K562 (cell line): Measurements from ENCODE around the gene SCML2. TPM values are rescaled to one million over a fixed set of nuclear protein-coding genes. Genes with fewer than 3 reads are reported as not detected.

Experiments used
- BDP1 ChIP-seq: IDR thresholded peaks from 3 replicates; pipeline ENCODE4 v1.6.1; 2011; ENCODE audit not compliant: insufficient read length, insufficient read depth
- CHD2 ChIP-seq: IDR thresholded peaks from 2 replicates; pipeline ENCODE4 v1.6.1; 2011; ENCODE audit warnings: low read depth, low read length
- ELF2 ChIP-seq: fragments of 250-450 bp; sonication (Bioruptor Pico); IDR thresholded peaks from 2 replicates; pipeline ENCODE4 v1.5.0; 2021; ENCODE audit warnings: mild to moderate bottlenecking
- EWSR1 ChIP-seq: fragments of 450-650 bp; IDR thresholded peaks from 2 replicates; pipeline ENCODE4 v1.6.1; 2018; ENCODE audit warnings: borderline replicate concordance, mild to moderate bottlenecking, low read depth, moderate library complexity; ENCODE audit not compliant: partially characterized antibody
- FOXJ2 ChIP-seq: fragments of 200-800 bp; sonication (Bioruptor generic); IDR thresholded peaks from 2 replicates; pipeline ENCODE4 v1.6.1; 2016; ENCODE audit warnings: missing genetic modification characterization, missing compliant biosample characterization
- GTF2F1 ChIP-seq: IDR thresholded peaks from 2 replicates; pipeline ENCODE4 v1.6.1; 2011; ENCODE audit warnings: low read depth, low read length, improper control_type of control experiment
- JUN ChIP-seq, 2 experiments: sonication (generic) in 1 of 2; formaldehyde crosslinking in 1 of 2; IDR thresholded peaks; 2 replicates each; pipeline versions ENCODE4 v1.6.1 to v1.8.0; 2012 to 2022; ENCODE audit warnings: borderline replicate concordance in 2 of 2, mild to moderate bottlenecking in 2 of 2, improper control_type of control experiment in 1 of 2, low read depth in 1 of 2, low read length in 1 of 2, missing genetic modification reagents in 1 of 2
- KDM4B ChIP-seq, 2 experiments: fragments of 450-650 bp in 1 of 2; sonication (generic) in 1 of 2; IDR thresholded peaks; 2 replicates each; pipeline ENCODE4 v1.6.1; 2016 to 2017; ENCODE audit warnings: borderline replicate concordance in 2 of 2, antibody characterized with exemption in 1 of 2, low read depth in 1 of 2, mild to moderate bottlenecking in 1 of 2
- MNT ChIP-seq, 2 experiments: fragments of 450-650 bp; conservative IDR thresholded peaks; 2 replicates each; pipeline ENCODE4 v1.6.1; 2017; ENCODE audit warnings: mild to moderate bottlenecking in 2 of 2, moderate library complexity in 2 of 2
- PTTG1 ChIP-seq: fragments of 450-650 bp; IDR thresholded peaks from 2 replicates; pipeline ENCODE4 v1.6.1; 2016; ENCODE audit warnings: low read depth, mild to moderate bottlenecking, missing genetic modification characterization, missing compliant biosample characterization
- RB1 ChIP-seq: fragments of 450-650 bp; IDR thresholded peaks from 2 replicates; pipeline ENCODE4 v1.6.1; 2017; ENCODE audit warnings: low read depth, mild to moderate bottlenecking
- SNIP1 ChIP-seq: fragments of 450-650 bp; IDR thresholded peaks from 2 replicates; pipeline ENCODE4 v1.7.1; 2017; ENCODE audit warnings: low read depth, mild to moderate bottlenecking
- TEAD4 ChIP-seq, 2 experiments: sonication (generic) in 1 of 2; formaldehyde crosslinking in 1 of 2; IDR thresholded peaks; 2 replicates each; pipeline versions ENCODE4 v1.6.1 to v1.8.0; 2012 to 2022; ENCODE audit warnings: borderline replicate concordance in 1 of 2, inconsistent platforms in 1 of 2, low read length in 1 of 2, mild to moderate bottlenecking in 1 of 2, missing genetic modification reagents in 1 of 2
- XRCC4 ChIP-seq: IDR thresholded peaks from one replicate; pipeline ENCODE4 v1.6.1; 2011; ENCODE audit not compliant: insufficient read depth, insufficient read length; ENCODE audit errors: extremely low read depth
- ZFP30 ChIP-seq: fragments of 250-450 bp; sonication (Bioruptor Pico); IDR thresholded peaks from 2 replicates; pipeline ENCODE4 v1.8.0; 2022; ENCODE audit warnings: moderate library complexity, mild to moderate bottlenecking, inconsistent platforms, borderline replicate concordance
- ZNF253 ChIP-seq: fragments of 250-450 bp; sonication (Bioruptor Pico); conservative IDR thresholded peaks from 2 replicates; pipeline ENCODE4 v1.6.1; 2021; ENCODE audit warnings: mild to moderate bottlenecking
- ZNF507 ChIP-seq: conservative IDR thresholded peaks from 2 replicates; pipeline ENCODE4 v1.6.1; 2017; ENCODE audit warnings: missing genetic modification characterization, missing compliant biosample characterization
- polyA plus RNA-seq, 8 experiments: library from polyadenylated mRNA; depleted of rRNA in 4 of 8; stranded (reverse) in 5 of 8; unstranded in 3 of 8; fragments of >200 nt; fragmentation: Nextera tagmentation in 2 of 8; fragmentation: Illumina TruSeq in 1 of 8; extraction: Ambion mirVana in 2 of 8; extraction: Trizol in 1 of 8; gene quantifications; 2 replicates each; pipeline versions ENCODE4 v1.2.1 to v1.2.3, GENCODE V29; 2011 to 2014; ENCODE audit warnings: inconsistent platforms in 1 of 8, missing spikeins in 1 of 8
- total RNA-seq, 7 experiments: library from RNA; depleted of rRNA in 6 of 7; stranded (reverse); fragments of >200 nt in 6 of 7; fragmentation: Illumina TruSeq in 2 of 7; extraction: Trizol in 2 of 7; gene quantifications; 2 replicates each; pipeline versions ENCODE4 v1.2.1 to v1.2.3, GENCODE V29; 2011 to 2021; ENCODE audit warnings: low replicate concordance in 1 of 7
- TF ChIP-seq, protein P1 (sequence below): sonication (generic); formaldehyde crosslinking; IDR thresholded peaks from 2 replicates; pipeline ENCODE4 v1.8.0; 2022; ENCODE audit warnings: mild to moderate bottlenecking, missing genetic modification reagents
- TF ChIP-seq, protein P2 (sequence below): fragments of 250-450 bp; sonication (Bioruptor Pico); IDR thresholded peaks from 2 replicates; pipeline ENCODE4 v1.5.0; 2021
- TF ChIP-seq, protein P3 (sequence below): fragments of 450-650 bp; conservative IDR thresholded peaks from 2 replicates; pipeline ENCODE4 v1.6.1; 2016; ENCODE audit warnings: missing genetic modification characterization, low read depth, mild to moderate bottlenecking, control low read depth, missing compliant biosample characterization

The SCML2 gene
- total and polyA plus RNA-seq, 9 of the 15 experiments (the other 6 are each of a cell fraction or from before 2014, with no cell fraction given), result 15.1 to 30.8 (median 22.9) TPM

GRCh38 chrX:18272222-18272621 lies 82.3 kb downstream of the SCML2 start (continued):
- TF ChIP-seq, protein P1, sequence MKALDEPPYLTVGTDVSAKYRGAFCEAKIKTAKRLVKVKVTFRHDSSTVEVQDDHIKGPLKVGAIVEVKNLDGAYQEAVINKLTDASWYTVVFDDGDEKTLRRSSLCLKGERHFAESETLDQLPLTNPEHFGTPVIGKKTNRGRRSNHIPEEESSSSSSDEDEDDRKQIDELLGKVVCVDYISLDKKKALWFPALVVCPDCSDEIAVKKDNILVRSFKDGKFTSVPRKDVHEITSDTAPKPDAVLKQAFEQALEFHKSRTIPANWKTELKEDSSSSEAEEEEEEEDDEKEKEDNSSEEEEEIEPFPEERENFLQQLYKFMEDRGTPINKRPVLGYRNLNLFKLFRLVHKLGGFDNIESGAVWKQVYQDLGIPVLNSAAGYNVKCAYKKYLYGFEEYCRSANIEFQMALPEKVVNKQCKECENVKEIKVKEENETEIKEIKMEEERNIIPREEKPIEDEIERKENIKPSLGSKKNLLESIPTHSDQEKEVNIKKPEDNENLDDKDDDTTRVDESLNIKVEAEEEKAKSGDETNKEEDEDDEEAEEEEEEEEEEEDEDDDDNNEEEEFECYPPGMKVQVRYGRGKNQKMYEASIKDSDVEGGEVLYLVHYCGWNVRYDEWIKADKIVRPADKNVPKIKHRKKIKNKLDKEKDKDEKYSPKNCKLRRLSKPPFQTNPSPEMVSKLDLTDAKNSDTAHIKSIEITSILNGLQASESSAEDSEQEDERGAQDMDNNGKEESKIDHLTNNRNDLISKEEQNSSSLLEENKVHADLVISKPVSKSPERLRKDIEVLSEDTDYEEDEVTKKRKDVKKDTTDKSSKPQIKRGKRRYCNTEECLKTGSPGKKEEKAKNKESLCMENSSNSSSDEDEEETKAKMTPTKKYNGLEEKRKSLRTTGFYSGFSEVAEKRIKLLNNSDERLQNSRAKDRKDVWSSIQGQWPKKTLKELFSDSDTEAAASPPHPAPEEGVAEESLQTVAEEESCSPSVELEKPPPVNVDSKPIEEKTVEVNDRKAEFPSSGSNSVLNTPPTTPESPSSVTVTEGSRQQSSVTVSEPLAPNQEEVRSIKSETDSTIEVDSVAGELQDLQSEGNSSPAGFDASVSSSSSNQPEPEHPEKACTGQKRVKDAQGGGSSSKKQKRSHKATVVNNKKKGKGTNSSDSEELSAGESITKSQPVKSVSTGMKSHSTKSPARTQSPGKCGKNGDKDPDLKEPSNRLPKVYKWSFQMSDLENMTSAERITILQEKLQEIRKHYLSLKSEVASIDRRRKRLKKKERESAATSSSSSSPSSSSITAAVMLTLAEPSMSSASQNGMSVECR, result no peak
- TF ChIP-seq ZFP30 (CRISPR knock-in tag) (no peak), KDM4B (IDR thresholded peaks at IDR 0.05; ENCODE audit: borderline replicate concordance in 2 of 2, low read depth in 1 of 2) (no peak), TEAD4 (IDR thresholded peaks at IDR 0.05; ENCODE audit: low read length) (peak; percentile 27; the same call in 1 of the 2 replicates), TEAD4 (CRISPR knock-in tag; IDR thresholded peaks at IDR 0.05; ENCODE audit: borderline replicate concordance) (no peak), ELF2 (CRISPR knock-in tag) (no peak), PTTG1 (no peak), XRCC4 (no peak), FOXJ2 (no peak), JUN (IDR thresholded peaks at IDR 0.05; ENCODE audit: borderline replicate concordance, low read depth, low read length) (no peak), JUN (CRISPR knock-in tag; IDR thresholded peaks at IDR 0.05; ENCODE audit: borderline replicate concordance) (no peak), ZNF507 (tag) (no peak), RB1 (no peak), MNT (conservative IDR thresholded peaks at IDR 0.05) (peak; percentile 66 to 83), ZNF253 (no peak), BDP1 (no peak), EWSR1 (no peak), GTF2F1 (no peak), CHD2 (no peak), SNIP1 (no peak)
- TF ChIP-seq, protein P2, sequence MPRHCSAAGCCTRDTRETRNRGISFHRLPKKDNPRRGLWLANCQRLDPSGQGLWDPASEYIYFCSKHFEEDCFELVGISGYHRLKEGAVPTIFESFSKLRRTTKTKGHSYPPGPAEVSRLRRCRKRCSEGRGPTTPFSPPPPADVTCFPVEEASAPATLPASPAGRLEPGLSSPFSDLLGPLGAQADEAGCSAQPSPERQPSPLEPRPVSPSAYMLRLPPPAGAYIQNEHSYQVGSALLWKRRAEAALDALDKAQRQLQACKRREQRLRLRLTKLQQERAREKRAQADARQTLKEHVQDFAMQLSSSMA (CRISPR knock-in tag), result no peak
- TF ChIP-seq, protein P3, sequence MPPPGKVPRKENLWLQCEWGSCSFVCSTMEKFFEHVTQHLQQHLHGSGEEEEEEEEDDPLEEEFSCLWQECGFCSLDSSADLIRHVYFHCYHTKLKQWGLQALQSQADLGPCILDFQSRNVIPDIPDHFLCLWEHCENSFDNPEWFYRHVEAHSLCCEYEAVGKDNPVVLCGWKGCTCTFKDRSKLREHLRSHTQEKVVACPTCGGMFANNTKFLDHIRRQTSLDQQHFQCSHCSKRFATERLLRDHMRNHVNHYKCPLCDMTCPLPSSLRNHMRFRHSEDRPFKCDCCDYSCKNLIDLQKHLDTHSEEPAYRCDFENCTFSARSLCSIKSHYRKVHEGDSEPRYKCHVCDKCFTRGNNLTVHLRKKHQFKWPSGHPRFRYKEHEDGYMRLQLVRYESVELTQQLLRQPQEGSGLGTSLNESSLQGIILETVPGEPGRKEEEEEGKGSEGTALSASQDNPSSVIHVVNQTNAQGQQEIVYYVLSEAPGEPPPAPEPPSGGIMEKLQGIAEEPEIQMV, result no peak
